Thoracic aorta (tissue), 2 donors: ENCODE measurements around the gene SLC6A3. TPM values are rescaled to one million over a fixed set of nuclear protein-coding genes. Genes with fewer than 3 reads are reported as not detected.

Source experiments
- ATAC-seq: fragments of 150-250 bp; one replicate; pipeline ENCODE4 v1.8.0; 2017; ENCODE audit warnings: low read depth; ENCODE audit not compliant: insufficient number of reproducible peaks, low FRiP score
- DNase-seq: peaks from one replicate; pipeline ENCODE4 v3.0.0-alpha.2; 2020; ENCODE audit warnings: low spot score
- H3K27ac ChIP-seq, 2 donors: fragments of 200-600 bp; sonication (generic); 1 replicate in 1 of 2; 2 replicates in 1 of 2; pipeline ENCODE4 v1.5.1; 2016; ENCODE audit warnings: mild to moderate bottlenecking in 2 of 2, moderate library complexity in 2 of 2
- H3K27me3 ChIP-seq: fragments of 200-600 bp; sonication (generic); replicated peaks from 2 replicates; pipeline ENCODE4 v1.6.0; 2016; ENCODE audit warnings: mild to moderate bottlenecking; ENCODE audit not compliant: insufficient read depth
- H3K36me3 ChIP-seq: fragments of 200-600 bp; sonication (generic); one replicate; pipeline ENCODE4 v1.5.1; 2016
- H3K4me1 ChIP-seq, 2 donors: fragments of 200-600 bp; sonication (generic); 1 replicate in 1 of 2; 2 replicates in 1 of 2; pipeline versions ENCODE4 v1.5.1 to v1.6.0; 2016; ENCODE audit warnings: low read depth in 2 of 2, mild to moderate bottlenecking in 1 of 2; ENCODE audit not compliant: control insufficient read depth in 1 of 2
- H3K4me3 ChIP-seq: fragments of 200-600 bp; sonication (generic); 2 replicates; pipeline ENCODE4 v1.5.1; 2016; ENCODE audit warnings: mild to moderate bottlenecking
- H3K9me3 ChIP-seq: fragments of 200-600 bp; sonication (generic); 2 replicates; pipeline ENCODE4 v1.5.1; 2016
- total RNA-seq, 2 donors: library from RNA; depleted of rRNA; stranded (reverse); fragments of >200 nt; gene quantifications; one replicate each; pipeline versions ENCODE4 v1.1.0 to v1.2.3, GENCODE V29; 2016
- TF ChIP-seq, protein P1 (sequence below): fragments of 200-600 bp; sonication (generic); IDR thresholded peaks from one replicate; pipeline ENCODE4 v1.5.1; 2019; ENCODE audit warnings: antibody characterized with exemption

SLC6A3 gene
- total RNA-seq, 2 donors from 2014 or later, result 0.14 TPM; not detected in 1

DNA sequence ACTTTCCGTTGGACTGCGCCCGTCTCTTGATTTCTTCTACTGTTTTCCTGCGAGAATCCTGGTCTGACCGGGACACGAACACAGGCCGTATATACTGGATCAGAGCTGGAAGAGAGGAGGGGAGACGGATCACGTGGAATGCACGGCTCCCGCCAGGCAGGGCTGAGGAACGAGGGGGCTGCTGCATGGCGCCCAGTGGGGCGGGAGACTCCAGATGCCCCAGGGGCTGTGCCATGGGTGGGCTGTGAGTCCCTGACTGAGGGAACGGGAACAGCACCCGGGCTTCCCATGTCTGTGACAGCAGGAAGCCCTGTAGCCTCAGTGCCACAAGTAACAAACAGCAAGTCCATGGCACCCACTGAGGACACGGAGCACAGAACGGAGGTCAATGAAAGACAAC lies 44.5 kb upstream of the SLC6A3 start:
- Histone ChIP-seq H3K4me3 (no peak overlapping the region), H3K36me3 (peaks cover 27% of the 10 kb centered on the region), H3K27me3 (no peaks in the 10 kb centered on the region), H3K4me1 (no peaks in the 10 kb centered on the region), H3K27ac (no peak overlapping the region), H3K9me3 (no peaks in the 10 kb centered on the region)
- TF ChIP-seq, protein P1, sequence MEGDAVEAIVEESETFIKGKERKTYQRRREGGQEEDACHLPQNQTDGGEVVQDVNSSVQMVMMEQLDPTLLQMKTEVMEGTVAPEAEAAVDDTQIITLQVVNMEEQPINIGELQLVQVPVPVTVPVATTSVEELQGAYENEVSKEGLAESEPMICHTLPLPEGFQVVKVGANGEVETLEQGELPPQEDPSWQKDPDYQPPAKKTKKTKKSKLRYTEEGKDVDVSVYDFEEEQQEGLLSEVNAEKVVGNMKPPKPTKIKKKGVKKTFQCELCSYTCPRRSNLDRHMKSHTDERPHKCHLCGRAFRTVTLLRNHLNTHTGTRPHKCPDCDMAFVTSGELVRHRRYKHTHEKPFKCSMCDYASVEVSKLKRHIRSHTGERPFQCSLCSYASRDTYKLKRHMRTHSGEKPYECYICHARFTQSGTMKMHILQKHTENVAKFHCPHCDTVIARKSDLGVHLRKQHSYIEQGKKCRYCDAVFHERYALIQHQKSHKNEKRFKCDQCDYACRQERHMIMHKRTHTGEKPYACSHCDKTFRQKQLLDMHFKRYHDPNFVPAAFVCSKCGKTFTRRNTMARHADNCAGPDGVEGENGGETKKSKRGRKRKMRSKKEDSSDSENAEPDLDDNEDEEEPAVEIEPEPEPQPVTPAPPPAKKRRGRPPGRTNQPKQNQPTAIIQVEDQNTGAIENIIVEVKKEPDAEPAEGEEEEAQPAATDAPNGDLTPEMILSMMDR, result no peak
- no peak for DNase-seq
- no peak for ATAC-seq

DNA sequence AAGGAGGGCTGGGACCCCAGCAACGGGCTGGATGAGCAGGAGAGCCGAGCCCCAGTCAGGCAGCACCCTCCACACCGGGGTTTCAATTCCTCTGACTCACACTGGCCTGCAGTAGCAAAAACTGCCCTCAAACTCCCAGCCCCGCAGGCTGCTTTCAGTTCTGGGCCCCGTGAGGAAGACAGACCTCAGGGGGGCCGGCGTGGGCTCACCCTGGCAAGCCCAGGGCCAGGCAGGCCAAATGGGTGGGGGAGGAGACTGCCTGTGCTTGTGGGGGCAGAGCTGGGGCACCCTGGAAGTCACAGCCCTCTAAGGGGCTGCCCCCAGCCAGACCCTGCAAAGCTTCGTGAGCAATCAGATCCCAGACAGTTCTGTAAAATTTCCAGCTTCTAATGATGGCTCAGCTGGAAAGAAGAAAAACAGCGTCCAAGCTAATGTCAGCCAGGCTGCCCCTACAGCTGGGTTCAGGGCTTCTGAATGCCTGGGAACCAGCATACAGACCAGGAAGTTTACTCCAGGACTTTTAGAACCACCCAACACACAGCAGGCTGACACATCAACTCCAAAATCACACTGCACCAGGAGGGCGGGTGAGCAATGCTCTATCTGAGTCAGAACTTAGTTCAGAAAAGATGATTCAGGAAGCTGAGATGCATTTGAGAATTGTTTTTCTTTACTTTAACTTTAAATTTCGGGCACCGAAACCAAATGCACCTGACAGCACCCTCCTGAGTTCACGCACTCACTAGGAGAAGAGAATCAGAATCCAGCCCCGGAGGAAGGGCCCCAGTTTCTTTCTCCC lies 43.8 kb upstream of the SLC6A3 start:
- DNase-seq (no peak), ATAC-seq (no peak)
- TF ChIP-seq, protein P1, result no peak
- Histone ChIP-seq H3K4me3 (no peak overlapping the region), H3K4me1 (no peaks in the 10 kb centered on the region), H3K27ac (no peak overlapping the region), H3K36me3 (peaks cover 27% of the 10 kb centered on the region), H3K27me3 (no peaks in the 10 kb centered on the region), H3K9me3 (no peaks in the 10 kb centered on the region)

- TF ChIP-seq, protein P1, result no peak
- Histone ChIP-seq H3K4me1 (no peaks in the 10 kb centered on the region), H3K4me3 (no peak overlapping the region), H3K27ac (no peak overlapping the region), H3K9me3 (no peaks in the 10 kb centered on the region), H3K27me3 (no peaks in the 10 kb centered on the region), H3K36me3 (peaks cover 31% of the 10 kb centered on the region)
- ATAC-seq, result no peak
- DNase-seq, result no peak
Measured at GRCh38 chr5:1487079-1487764, 42.0 kb upstream of the SLC6A3 start.

GRCh38 chr5:1486271-1486670 lies 41.0 kb upstream of the SLC6A3 start:
- ATAC-seq (no peak), DNase-seq (no peak)
- no peaks in the 10 kb centered on the region for H3K4me1 ChIP-seq
- no peaks in the 10 kb centered on the region for H3K9me3 ChIP-seq
- TF ChIP-seq, protein P1, result no peak
- no peaks in the 10 kb centered on the region for H3K27me3 ChIP-seq
- peaks cover 31% of the 10 kb centered on the region for H3K36me3 ChIP-seq
- no peak overlapping the region for H3K4me3 ChIP-seq
- no peak overlapping the region for H3K27ac ChIP-seq

DNA sequence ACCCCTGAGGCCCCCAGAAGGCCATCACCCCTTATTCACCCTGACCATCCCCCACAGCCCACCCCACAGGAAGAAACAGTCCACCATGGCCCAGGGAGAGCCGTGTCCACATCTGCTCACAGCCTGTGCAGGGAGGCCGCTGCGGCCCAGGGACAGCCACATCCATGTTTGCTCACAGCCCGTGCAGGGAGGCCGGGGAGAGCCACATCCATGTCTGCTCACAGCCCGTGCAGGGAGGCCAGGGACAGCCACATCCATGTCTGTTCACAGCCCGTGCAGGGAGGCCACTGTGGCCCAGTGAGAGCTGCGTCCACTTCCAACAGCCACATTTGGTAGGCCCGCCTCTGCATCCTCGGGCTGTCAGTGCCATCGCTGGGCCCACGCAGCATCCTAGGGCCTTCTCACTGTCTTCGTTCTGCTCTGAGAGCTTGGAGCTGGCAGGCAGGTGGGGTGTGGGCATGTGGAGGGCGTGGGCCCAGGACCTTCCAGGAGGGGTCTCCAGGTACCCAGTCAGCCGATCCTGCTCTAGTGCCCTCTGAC lies 40.4 kb upstream of the SLC6A3 start:
- H3K4me1 ChIP-seq, result no peaks in the 10 kb centered on the region
- TF ChIP-seq, protein P1, result no peak
- H3K27ac ChIP-seq, result no peak overlapping the region
- peaks cover 31% of the 10 kb centered on the region for H3K36me3 ChIP-seq
- no peaks in the 10 kb centered on the region for H3K9me3 ChIP-seq
- no peaks in the 10 kb centered on the region for H3K27me3 ChIP-seq
- no peak for DNase-seq
- H3K4me3 ChIP-seq, result no peak overlapping the region
- ATAC-seq, result no peak
